RWPE1 (cell line): ENCODE results near the gene HMMR.
A peak's percentile ranks its signal among the peaks of the same experiment; 100 is the strongest.

ENCODE experiments used
- CTCF ChIA-PET: fragments of 350-600 bp; sonication (Branson Sonifier 250); formaldehyde crosslinking; extraction: SDS; loops from one replicate; lab custom pipeline; 2021; lab: Yijun Ruan, JAX
- POLR2A ChIA-PET: fragments of 400-600 bp; formaldehyde crosslinking; extraction: SDS; loops from one replicate; lab custom pipeline; 2020; ENCODE audit warnings: antibody characterized with exemption; ENCODE audit not compliant: low non-redundant PET; lab: Yijun Ruan, JAX
- DNase-seq: peaks from one replicate; pipeline ENCODE4 v3.0.0; 2012; ENCODE audit warnings: low spot score
- H3K27ac ChIP-seq: fragments of 450-650 bp; 2 replicates; pipeline ENCODE4 v1.5.1; 2017
- CTCF ChIP-seq: fragments of 450-650 bp; conservative IDR thresholded peaks from 2 replicates; pipeline ENCODE4 v1.5.1; 2017; ENCODE audit warnings: low read depth, mild to moderate bottlenecking

Gene HMMR

GRCh38 chr5:163467682-163468081 lies 7.2 kb downstream of the HMMR start:
- POLR2A ChIA-PET: no interaction called here
- CTCF ChIA-PET: no interaction called here
- no peak for TF ChIP-seq CTCF

GRCh38 chr5:163473635-163474243 lies 13.3 kb downstream of the HMMR start:
- CTCF ChIA-PET: interaction anchor here (0.6 to 1.0 kb wide), 6 partner anchors 9 to 29 kb away, joined by 3 to 7 read pairs (median 3); partner anchors contain the start of gene NUDCD2
- peak; percentile 71 for TF ChIP-seq CTCF

More at GRCh38 chr5:163467682-163468081, 7.2 kb downstream of the HMMR start:
- no peak for DNase-seq
- H3K27ac ChIP-seq: no peak overlapping the region

GRCh38 chr5:163475411-163475810 lies 15.0 kb downstream of the HMMR start:
- DNase-seq: no peak

More at GRCh38 chr5:163473635-163474243, 13.3 kb downstream of the HMMR start:
- DNase-seq: peak; percentile 40
- no peak overlapping the region for H3K27ac ChIP-seq
- POLR2A ChIA-PET: no interaction called here

GRCh38 chr5:163478126-163478981 lies 17.9 kb downstream of the HMMR start:
- DNase-seq: peak; percentile 46
- POLR2A ChIA-PET: no interaction called here
- H3K27ac ChIP-seq: no peak overlapping the region
- TF ChIP-seq CTCF: no peak
- CTCF ChIA-PET: no interaction called here

More at GRCh38 chr5:163475411-163475810, 15.0 kb downstream of the HMMR start:
- ChIA-PET CTCF (no interaction called here), POLR2A (no interaction called here)
- TF ChIP-seq CTCF: no peak
- H3K27ac ChIP-seq: no peak overlapping the region

GRCh38 chr5:163478982-163479271 lies 18.5 kb downstream of the HMMR start:
- TF ChIP-seq CTCF: no peak
- H3K27ac ChIP-seq: no peak overlapping the region
- CTCF ChIA-PET: no interaction called here
- POLR2A ChIA-PET: no interaction called here
- DNase-seq: no peak

GRCh38 chr5:163489055-163489744 lies 28.8 kb downstream of the HMMR start:
- H3K27ac ChIP-seq: 0 out of 2 replicates have a peak overlapping the region, but pooled peaks have one; percentile 28
- ChIA-PET CTCF (interaction anchor here (0.8 kb wide), 1 partner anchor 16 kb away, joined by 6 read pairs; the partner anchor contains the start of gene MAT2B), POLR2A (no interaction called here)
- no peak for TF ChIP-seq CTCF
- DNase-seq: no peak
